ENCODE results near the gene TSHZ2.

Gene TSHZ2

GRCh38 chr20:53252002-53252401, 279.8 kb downstream of the TSHZ2 start:
- DNase-seq (ENCODE audit: low spot score), result no peak

DNA sequence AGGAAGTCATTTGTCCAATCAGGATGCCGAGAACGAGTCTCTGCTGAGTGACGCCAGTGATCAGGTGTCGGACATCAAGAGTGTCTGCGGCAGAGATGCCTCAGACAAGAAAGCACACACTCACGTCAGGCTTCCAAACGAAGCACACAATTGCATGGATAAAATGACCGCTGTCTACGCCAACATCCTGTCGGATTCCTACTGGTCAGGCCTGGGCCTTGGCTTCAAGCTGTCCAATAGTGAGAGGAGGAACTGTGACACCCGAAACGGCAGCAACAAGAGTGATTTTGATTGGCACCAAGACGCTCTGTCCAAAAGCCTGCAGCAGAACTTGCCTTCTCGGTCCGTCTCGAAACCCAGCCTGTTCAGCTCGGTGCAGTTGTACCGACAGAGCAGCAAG, 281.5 kb downstream of the TSHZ2 start:
- DNase-seq (ENCODE audit: low spot score), result no peak

GRCh38 chr20:53255102-53255710, 283.0 kb downstream of the TSHZ2 start:
- no peak for DNase-seq (ENCODE audit: low spot score)

GRCh38 chr20:53258741-53259140, 286.6 kb downstream of the TSHZ2 start:
- DNase-seq (ENCODE audit: low spot score), result no peak

DNA sequence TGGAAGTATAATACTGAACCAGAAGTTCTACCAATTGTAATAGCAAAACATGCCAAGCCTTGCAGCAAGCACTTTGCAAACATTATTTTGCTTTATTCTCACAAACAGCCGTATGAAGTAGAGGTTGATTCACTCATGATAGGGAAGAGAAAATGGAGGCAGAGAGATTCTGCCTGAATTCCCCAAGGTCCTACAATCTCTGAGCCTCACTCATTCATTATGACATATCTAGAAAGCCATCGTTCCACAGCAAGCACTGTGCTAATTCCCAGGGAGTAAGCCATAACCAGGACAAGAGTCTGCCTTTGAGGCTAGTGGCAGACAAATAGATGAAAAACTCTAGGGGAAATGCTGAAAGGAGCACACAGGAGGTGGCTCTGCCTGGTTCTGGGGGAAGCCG, 288.0 kb downstream of the TSHZ2 start:
- DNase-seq (ENCODE audit: low spot score), result no peak

GRCh38 chr20:53260591-53260990, 288.4 kb downstream of the TSHZ2 start:
- no peak for DNase-seq (ENCODE audit: low spot score)

GRCh38 chr20:53262365-53262764, 290.2 kb downstream of the TSHZ2 start:
- no peak for DNase-seq (ENCODE audit: low spot score)

DNA sequence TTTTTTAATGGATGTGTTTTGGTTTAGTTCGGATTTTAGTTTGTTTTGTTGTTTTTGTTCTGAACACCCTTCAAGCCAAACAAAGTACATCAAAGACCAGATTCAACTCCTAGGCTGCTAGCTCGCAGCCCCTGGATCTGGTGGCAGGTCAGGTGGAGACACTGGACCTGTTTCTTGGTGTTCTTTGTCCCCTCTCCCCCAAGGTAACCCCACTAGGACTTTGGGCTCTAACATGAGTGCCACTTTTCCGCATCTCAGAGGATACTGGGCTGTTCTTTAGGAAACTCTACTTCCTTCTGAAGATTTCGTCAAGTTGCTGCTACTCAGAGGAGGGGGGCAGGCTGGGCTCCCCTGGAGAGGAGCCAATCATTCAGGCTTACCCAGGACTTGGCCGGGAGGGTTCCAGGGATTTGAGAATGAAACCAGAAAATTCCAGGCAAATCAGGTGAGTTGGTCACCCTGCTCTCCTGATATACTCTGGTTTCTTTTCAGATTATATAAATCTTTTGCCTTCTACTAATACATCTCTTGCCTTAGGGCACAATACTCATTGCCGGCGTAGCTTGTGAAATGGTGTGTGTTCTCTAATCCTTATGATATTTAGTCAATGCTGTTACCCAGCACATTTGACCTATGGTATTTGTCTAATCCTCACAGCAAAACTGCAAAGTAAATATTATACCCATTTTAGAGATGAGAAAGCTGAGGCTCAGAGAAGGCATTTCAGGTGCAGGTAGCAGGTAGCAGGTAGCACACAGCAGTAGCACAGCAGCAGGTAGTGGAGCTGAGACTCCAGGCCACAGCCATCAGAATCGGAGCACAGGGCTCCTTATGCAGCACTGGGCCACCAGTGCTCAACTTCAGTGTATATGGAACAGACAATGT, 291.6 kb downstream of the TSHZ2 start:
- no peak for DNase-seq (ENCODE audit: low spot score)

DNA sequence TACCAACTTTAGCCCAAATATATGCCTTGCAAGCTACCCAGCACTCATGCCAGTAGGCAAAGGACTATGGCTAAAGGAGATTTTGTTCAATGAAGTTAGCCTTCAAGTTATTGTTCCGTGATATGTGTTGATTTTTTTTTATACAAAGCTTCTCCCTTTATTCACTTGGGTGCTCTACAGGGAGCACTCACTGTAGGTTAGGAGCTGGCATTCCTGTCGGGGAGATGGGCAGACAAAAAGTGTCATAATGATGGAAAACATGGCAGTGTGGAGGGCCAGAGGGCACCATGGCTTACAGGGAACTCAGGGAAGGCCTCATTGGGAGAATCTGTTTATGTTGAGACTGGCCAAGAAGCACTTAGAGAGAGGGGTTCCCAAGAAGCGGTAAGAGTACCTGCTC, 292.4 kb downstream of the TSHZ2 start:
- no peak for DNase-seq (ENCODE audit: low spot score)

GRCh38 chr20:53265304-53265875, 293.2 kb downstream of the TSHZ2 start:
- no peak for DNase-seq (ENCODE audit: low spot score)

DNA sequence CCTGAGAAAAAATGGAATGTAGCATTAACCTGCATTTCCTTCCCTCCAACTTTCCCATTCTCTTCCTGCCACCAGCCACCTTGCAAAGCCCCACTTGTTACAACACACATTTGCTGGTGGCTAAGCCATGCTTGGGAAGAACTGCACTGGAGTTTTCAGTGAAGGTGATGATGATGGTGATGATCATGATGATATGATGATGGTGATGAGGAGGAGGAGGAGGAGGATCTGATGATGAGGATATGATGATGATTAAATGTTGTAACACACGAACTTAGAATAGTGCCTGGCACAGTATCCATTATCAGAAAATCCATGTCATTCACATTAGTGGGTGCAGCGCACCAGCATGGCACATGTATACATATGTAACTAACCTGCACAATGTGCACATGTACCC, 297.2 kb downstream of the TSHZ2 start:
- no peak for DNase-seq (ENCODE audit: low spot score)

DNA sequence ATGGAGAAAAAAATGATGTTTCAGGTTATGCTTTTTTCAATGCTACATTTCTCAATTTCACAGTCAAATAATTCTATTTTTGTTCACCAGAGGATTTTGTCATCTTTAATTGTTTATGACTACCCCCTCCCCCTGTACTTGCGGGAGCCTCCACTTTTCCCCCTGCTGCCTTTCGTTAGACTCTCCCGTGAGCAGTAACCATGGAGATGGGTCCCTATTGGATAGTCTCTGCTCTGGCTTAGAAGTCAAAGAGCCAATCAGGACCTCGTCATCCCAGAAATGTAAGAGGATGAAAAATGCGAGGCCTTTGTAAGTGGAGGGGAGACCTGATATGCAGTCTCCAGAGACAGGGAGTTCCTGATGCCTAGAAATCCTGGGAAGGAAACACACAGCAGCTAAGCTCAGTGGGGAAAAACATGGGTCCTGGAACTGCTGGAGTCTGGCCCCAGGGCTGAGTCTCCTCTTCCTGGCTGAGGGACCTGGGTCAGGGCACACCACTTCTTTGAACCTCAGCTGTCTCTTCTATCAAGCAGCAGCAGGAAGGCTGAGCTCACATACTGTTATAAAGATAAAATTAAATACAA, 298.7 kb downstream of the TSHZ2 start:
- DNase-seq (ENCODE audit: low spot score), result no peak

GRCh38 chr20:53274365-53274764, 302.2 kb downstream of the TSHZ2 start:
- no peak for DNase-seq (ENCODE audit: low spot score)

DNA sequence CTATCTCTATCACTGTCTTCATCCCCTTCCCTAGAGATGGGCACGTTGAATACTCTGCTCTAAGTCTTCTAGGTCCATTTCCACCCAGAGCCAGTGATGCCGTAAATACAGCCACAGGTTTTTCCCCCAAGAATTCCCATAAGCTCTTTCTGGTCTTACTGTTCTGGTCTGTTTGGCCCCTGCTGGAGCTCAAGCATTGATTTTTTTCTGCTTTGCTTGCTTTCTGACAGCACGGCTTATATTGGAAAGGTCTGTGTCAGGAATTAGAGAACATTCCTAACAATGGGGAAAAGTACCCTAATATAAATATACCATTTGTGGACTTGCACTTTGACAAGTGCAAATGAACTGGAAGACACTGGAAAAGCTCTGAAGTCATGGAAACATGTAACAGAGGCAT, 302.6 kb downstream of the TSHZ2 start:
- no peak for DNase-seq (ENCODE audit: low spot score)

DNA sequence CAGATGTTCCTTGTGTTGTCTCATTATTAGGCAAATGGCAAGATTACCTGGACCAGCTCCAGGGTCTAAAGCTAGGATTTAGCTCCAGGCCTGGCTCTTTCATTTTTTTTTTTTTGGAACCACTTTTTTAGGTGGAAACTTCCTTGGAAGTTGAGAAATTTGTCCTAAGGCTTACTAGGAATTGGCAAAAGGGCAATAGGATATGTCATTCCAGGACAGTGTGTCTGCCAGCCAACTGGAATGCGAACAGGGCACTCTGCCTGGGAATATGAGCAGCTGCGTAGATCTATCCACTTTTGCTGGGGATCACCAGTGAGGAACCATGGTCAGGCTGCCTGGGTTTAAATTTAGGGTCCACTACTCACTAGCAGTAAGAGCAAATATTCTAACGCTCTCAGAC, 304.0 kb downstream of the TSHZ2 start:
- DNase-seq (ENCODE audit: low spot score), result no peak

GRCh38 chr20:53278555-53278954, 306.4 kb downstream of the TSHZ2 start:
- no peak for DNase-seq (ENCODE audit: low spot score)

GRCh38 chr20:53279735-53280134, 307.6 kb downstream of the TSHZ2 start:
- DNase-seq (ENCODE audit: low spot score), result no peak

DNA sequence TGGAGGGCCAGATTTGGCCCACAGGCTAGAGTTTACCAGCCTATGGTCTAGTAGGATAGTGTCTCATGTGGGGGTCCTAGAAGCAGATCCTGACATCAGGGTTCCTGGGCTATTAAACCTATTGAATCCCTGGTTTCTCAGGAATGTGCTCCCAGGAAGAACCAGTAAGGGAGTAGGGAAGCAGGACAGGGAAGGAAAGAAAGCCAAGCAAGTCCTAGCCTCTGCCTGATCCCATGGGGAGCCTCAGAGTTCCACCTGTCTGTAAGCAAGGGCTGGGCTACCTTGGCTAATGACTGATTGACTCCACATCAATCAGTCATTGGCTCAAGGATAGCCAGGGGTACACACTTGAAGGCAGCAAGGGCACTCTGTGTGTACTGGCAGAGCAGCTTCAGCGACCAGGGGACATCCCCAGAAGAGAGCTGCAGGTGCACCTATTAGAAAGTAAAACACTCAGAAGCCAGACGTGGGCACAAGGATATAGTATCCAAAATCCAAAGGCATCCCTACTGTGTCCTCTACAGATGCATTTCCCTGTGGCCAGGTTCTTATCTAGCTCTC, 309.5 kb downstream of the TSHZ2 start:
- no peak for DNase-seq (ENCODE audit: low spot score)

DNA sequence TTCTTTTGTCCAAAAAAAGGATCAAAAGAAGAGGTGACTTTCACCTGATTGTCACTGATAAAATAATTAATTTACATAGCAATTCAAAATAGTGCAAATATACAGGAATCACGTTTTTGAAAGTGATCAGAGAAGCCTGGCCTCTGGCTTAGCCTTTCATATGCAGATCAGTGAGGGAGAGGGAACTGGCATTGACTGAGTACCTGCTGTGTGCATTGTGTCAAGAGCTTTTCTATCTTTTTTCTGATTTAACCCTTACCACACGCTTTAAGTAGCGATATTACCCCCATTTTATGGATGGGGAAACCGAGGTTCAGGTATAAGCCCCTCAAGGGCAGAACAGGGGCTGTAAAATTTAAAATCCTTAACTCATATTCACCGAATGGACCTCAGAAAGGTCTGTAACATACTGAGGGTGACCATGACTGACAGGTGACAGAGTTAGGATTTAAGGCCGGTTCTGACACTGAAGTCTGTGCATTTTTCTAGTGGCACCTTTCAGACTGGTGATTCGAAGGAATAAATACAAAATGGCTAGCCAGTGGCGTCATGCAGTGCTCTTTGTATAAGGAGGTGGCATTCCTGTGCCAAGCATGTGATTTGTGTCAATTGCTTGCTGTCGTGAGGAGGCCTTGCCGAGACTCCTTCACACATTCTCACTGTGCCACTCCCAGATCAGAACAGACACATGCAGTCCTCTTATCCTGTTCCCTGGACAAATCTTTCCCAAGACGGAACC, 310.2 kb downstream of the TSHZ2 start:
- DNase-seq (ENCODE audit: low spot score), result peak; percentile 41

- DNase-seq (ENCODE audit: low spot score), result no peak
Observed at GRCh38 chr20:53283011-53283410, 310.9 kb downstream of the TSHZ2 start.

DNA sequence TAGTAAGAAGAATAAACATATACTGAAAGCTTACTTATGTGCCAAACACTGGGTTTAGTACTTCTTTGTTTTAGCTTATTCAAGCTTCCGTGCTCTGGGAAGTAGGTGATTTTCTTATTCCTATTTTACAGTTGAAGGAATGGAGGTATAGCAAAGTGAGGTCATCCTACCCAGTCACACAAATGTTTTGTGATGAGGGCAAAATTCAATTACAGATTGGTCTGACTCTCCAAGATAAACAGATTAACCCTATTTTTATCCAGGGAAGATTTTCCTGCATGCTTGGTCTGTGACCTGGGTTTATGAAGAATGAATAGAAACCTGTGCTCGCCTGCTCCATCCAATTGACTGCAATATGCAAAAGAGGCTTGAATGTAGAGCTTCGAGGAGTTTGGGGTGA, 311.4 kb downstream of the TSHZ2 start:
- no peak for DNase-seq (ENCODE audit: low spot score)

DNA sequence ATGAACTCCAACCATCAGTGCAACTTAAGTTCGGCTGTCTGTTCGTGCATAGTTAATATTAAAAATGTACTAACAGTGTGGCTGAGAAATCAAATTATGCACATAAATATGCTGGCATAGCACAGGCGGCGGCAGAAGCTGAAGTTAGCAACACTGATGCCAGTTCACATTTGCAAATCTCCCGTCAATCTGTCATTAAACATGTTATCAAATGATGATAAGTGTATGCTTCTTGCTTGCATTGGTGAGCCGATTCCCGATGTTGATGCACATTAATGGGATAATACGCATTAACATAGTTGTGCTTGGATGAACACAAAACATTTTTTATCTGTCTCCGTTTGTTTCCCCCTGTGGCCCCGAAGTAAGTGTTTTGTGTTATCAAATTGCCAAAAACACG, 312.1 kb downstream of the TSHZ2 start:
- no peak for DNase-seq (ENCODE audit: low spot score)
